Osteoblast (primary cell): ENCODE data around the gene EVI5L. TPM values are rescaled to one million over a fixed set of nuclear protein-coding genes. Genes with fewer than 3 reads are reported as not detected.

Source experiments
- DNase-seq: peaks from one replicate; pipeline ENCODE4 v3.0.0; 2011; ENCODE audit warnings: low spot score, mixed read lengths; ENCODE audit not compliant: insufficient read length; ENCODE audit errors: missing footprints
- H2AFZ ChIP-seq: 2 replicates; pipeline ENCODE4 v1.6.0; 2011; ENCODE audit warnings: mild to moderate bottlenecking, low read length
- H3K27ac ChIP-seq: 2 replicates; pipeline ENCODE4 v1.5.1; 2011; ENCODE audit warnings: mild to moderate bottlenecking, low read depth, low read length, moderate library complexity
- H3K27me3 ChIP-seq: 2 replicates; pipeline ENCODE4 v1.6.0; 2012; ENCODE audit warnings: mild to moderate bottlenecking, control low read depth, inconsistent platforms, low read length, moderate library complexity; ENCODE audit not compliant: insufficient read depth
- H3K36me3 ChIP-seq: 2 replicates; pipeline ENCODE4 v1.5.1; 2011; ENCODE audit warnings: mild to moderate bottlenecking, low read length, control low read depth, moderate library complexity; ENCODE audit not compliant: insufficient read depth
- H3K4me1 ChIP-seq: 2 replicates; pipeline ENCODE4 v1.5.1; 2011; ENCODE audit warnings: mild to moderate bottlenecking, low read length, control low read depth, moderate library complexity; ENCODE audit not compliant: insufficient read depth
- H3K4me2 ChIP-seq: 2 replicates; pipeline ENCODE4 v1.6.0; 2011; ENCODE audit warnings: mild to moderate bottlenecking, low read length; ENCODE audit not compliant: insufficient read depth
- H3K4me3 ChIP-seq: fragments of 200-600 bp; sonication (generic); 3 replicates; pipeline ENCODE4 v1.5.1; 2012; ENCODE audit warnings: mild to moderate bottlenecking, low read length, inconsistent platforms; ENCODE audit not compliant: insufficient read depth
- H3K79me2 ChIP-seq: 2 replicates; pipeline ENCODE4 v1.6.0; 2012; ENCODE audit warnings: mild to moderate bottlenecking, low read length, control low read depth, inconsistent platforms; ENCODE audit not compliant: insufficient read depth
- H3K9me3 ChIP-seq: 2 replicates; pipeline ENCODE4 v1.5.1; 2011; ENCODE audit warnings: low read depth, low read length, control low read depth
- H4K20me1 ChIP-seq: 2 replicates; pipeline ENCODE4 v1.6.0; 2012; ENCODE audit warnings: mild to moderate bottlenecking, low read length, control low read depth; ENCODE audit not compliant: insufficient read depth
- total RNA-seq: library from RNA; depleted of rRNA; stranded (reverse); fragments of >200 nt; gene quantifications from 2 replicates; pipeline ENCODE4 v1.2.3, GENCODE V29; 2012
- TF ChIP-seq, protein P1 (sequence below): IDR thresholded peaks from 2 replicates; pipeline ENCODE4 v1.5.1; 2011; ENCODE audit warnings: mild to moderate bottlenecking, low read depth, low read length, moderate library complexity; ENCODE audit errors: extremely low read depth

The EVI5L gene
- total RNA-seq, 1 donor, result 26.1 TPM

DNA sequence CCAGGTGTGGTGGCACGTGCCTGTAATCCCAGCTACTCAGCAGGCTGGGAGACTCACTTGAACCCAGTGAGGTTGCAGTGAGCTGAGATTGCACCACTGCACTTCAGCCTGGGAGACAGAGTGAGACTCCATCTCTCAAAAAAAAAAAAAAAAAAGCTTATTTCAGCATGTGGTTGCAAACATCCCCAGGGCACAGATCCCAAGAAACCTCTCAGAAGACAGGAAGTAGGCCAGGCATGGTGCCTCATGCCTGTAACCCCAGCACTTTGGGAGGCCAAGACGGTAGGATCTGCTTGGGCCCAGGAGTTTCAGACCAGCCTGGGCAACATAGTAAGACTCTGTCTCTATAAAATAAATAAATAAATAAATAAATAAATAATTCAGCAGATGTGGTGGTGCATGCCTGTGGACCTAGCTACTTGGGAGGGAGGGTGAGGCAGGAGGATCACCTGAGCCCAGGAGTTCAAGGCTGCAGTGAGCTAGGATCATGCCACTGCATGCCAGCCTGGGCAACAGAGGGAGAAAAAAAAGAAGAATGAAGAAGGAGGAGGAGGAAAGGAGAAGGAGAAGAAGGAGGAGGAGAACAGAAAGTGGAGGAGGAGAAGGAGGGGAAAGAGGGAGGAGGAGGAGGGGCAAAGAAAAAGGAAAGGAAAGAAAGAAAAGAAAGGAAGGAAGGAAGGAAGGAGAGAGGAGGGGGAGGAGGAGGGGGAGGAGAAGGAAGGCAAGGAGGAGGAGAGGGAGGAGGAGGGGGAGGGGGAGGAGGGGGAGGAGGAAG is 54.0 kb downstream of the EVI5L start:
- no peak overlapping the region for H3K27ac ChIP-seq
- peak; percentile 14 for DNase-seq

DNA sequence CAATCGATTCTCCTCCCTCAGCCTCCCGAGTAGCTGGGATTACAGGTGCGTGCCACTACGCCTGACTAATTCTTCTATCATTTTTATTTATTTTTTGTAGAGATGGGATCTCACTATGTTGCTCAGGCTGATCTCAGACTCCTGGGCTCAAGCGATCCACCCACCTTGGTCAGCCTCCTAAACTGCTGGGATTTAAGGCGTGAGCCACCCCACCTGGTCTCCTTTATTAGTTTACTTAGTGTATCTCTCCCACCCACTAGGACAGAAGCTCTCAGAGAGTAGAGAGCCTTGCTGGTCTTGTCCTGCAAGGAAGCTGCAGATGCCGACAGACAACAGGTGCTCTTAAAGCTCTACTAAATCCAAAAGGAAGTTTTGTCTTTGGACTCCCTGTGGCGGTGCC is 55.8 kb downstream of the EVI5L start:
- TF ChIP-seq, protein P1, sequence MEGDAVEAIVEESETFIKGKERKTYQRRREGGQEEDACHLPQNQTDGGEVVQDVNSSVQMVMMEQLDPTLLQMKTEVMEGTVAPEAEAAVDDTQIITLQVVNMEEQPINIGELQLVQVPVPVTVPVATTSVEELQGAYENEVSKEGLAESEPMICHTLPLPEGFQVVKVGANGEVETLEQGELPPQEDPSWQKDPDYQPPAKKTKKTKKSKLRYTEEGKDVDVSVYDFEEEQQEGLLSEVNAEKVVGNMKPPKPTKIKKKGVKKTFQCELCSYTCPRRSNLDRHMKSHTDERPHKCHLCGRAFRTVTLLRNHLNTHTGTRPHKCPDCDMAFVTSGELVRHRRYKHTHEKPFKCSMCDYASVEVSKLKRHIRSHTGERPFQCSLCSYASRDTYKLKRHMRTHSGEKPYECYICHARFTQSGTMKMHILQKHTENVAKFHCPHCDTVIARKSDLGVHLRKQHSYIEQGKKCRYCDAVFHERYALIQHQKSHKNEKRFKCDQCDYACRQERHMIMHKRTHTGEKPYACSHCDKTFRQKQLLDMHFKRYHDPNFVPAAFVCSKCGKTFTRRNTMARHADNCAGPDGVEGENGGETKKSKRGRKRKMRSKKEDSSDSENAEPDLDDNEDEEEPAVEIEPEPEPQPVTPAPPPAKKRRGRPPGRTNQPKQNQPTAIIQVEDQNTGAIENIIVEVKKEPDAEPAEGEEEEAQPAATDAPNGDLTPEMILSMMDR, result no peak

More for the DNA sequence above, 54.0 kb downstream of the EVI5L start:
- Histone ChIP-seq H3K4me2 (no peak overlapping the region), H2AFZ (no peak overlapping the region), H3K4me3 (no peak overlapping the region), H3K27me3 (no peaks in the 10 kb centered on the region), H3K36me3 (no peaks in the 10 kb centered on the region), H3K79me2 (peaks cover 5% of the 10 kb centered on the region), H3K4me1 (peaks cover 3% of the 10 kb centered on the region), H3K9me3 (no peaks in the 10 kb centered on the region), H4K20me1 (no peaks in the 10 kb centered on the region)
- TF ChIP-seq, protein P1, result no peak

DNA sequence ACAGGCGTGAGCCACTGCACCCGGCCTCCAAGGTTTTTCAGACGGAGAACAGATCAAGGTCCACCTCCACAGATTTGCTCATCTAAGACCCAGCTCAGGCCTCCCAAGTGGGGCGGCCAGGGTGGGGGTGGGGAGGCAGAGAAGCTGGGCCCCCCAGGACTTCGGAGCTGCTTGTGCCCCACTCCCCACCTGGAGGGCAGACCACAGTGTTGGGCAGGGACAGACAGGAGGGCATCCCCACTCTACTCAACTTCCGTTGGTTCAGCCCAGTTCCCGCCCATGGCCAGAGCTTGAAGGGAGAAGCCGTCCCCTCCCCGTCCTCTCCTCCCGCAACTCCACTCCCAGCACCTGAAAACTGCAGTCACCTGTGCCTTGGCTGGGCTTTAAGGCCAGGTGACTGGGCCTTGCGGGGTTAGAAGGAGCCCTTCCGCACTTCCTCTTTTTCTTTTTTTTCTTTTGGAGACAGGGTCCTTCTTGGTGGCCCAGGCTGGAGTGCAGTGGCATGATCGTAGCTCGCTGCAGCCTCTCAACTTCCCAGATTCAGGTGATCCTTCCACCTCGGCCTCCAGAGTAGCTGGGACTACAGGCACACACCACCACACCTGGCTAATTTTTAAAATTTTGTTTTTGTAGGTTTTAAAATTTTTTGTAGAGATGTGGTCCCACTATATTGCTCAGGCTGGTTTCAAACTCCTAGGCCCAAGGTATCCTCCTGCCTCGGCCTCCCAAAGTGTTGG is 57.6 kb downstream of the EVI5L start:
- Histone ChIP-seq H3K4me2 (peak overlapping the region; percentile 92), H3K4me1 (peaks cover 11% of the 10 kb centered on the region), H3K79me2 (peaks cover 12% of the 10 kb centered on the region), H3K4me3 (peak overlapping the region; percentile 86), H3K27me3 (no peaks in the 10 kb centered on the region), H3K9me3 (no peaks in the 10 kb centered on the region), H3K36me3 (no peaks in the 10 kb centered on the region), H4K20me1 (no peaks in the 10 kb centered on the region), H2AFZ (peak overlapping the region; percentile 26), H3K27ac (no peak overlapping the region)
- peak; percentile 17 for DNase-seq
- TF ChIP-seq, protein P1, result no peak

More for the DNA sequence above, 55.8 kb downstream of the EVI5L start:
- Histone ChIP-seq H3K4me3 (no peak overlapping the region), H3K36me3 (no peaks in the 10 kb centered on the region), H4K20me1 (no peaks in the 10 kb centered on the region), H3K4me2 (no peak overlapping the region), H3K4me1 (peaks cover 4% of the 10 kb centered on the region), H3K27ac (no peak overlapping the region), H3K9me3 (no peaks in the 10 kb centered on the region), H3K27me3 (no peaks in the 10 kb centered on the region), H2AFZ (no peak overlapping the region), H3K79me2 (peaks cover 11% of the 10 kb centered on the region)
- DNase-seq, result peak; percentile 25
